Measurements from ENCODE around the gene HEG1.

- TF ChIP-seq CTCF (IDR thresholded peaks at IDR 0.05; ENCODE audit: insufficient read depth, low read length) (no peak), POLR2AphosphoS5 (IDR thresholded peaks at IDR 0.05; ENCODE audit: low read depth) (no peak), SPI1 (IDR thresholded peaks at IDR 0.05; ENCODE audit: borderline replicate concordance, low read depth) (no peak)
These were observed 7.5 kb downstream of the HEG1 start for GRCh38 chr3:125048282-125048681.

Data from HL-60 (cell line).